GM12878 (cell line): ENCODE measurements around the gene IFITM5. TPM values are rescaled to one million over a fixed set of nuclear protein-coding genes. Genes with fewer than 3 reads are reported as not detected.

ENCODE experiments used
- ATAC-seq: fragments of 200-7000 bp; cut with Tn5 transposase; 3 replicates; pipeline ENCODE4 v1.9.1; 2020; ENCODE audit warnings: mild to moderate bottlenecking, moderate library complexity
- BruUV-seq: library from RNA; stranded (reverse); fragments of 400-500 nt; replicated peaks from 2 replicates; lab custom pipeline; 2021; lab: Mats Ljungman, UMichigan
- CTCF ChIA-PET: fragments of 300-600 bp; sonication (Branson Sonifier 250); formaldehyde crosslinking; extraction: SDS; loops from one replicate; lab custom pipeline; 2021; ENCODE audit warnings: inconsistent platforms; lab: Yijun Ruan, JAX
- POLR2A ChIA-PET: fragments of 350-600 bp; formaldehyde crosslinking; extraction: SDS; loops from one replicate; lab custom pipeline; 2021; ENCODE audit warnings: inconsistent platforms; lab: Charles Lee
- RAD21 ChIA-PET: fragments of 300-600 bp; sonication (Branson Sonifier 250); formaldehyde crosslinking; loops from one replicate; lab custom pipeline; 2023; ENCODE audit warnings: antibody characterized with exemption; ENCODE audit not compliant: unreplicated experiment; lab: Charles Lee
- SMC1A ChIA-PET: fragments of 300-600 bp; sonication (Branson Sonifier 250); formaldehyde crosslinking; loops from one replicate; lab custom pipeline; 2023; ENCODE audit not compliant: unreplicated experiment, uncharacterized antibody; lab: Charles Lee
- DNase-seq: peaks from one replicate; pipeline ENCODE4 v3.0.0-alpha.2; 2011; ENCODE audit warnings: low read depth, low spot score
- FAIRE-seq: peaks from 3 replicates; lab custom pipeline; 2011; peaks lifted over from hg19 to GRCh38; lab: Jason Lieb, UNC
- H2AFZ ChIP-seq: 2 replicates; pipeline ENCODE4 v1.6.0; 2011; ENCODE audit warnings: low read depth, low read length, control low read depth; ENCODE audit not compliant: control insufficient read depth
- H3K27ac ChIP-seq: 2 replicates; pipeline ENCODE4 v1.5.1; 2011; ENCODE audit warnings: control low read depth; ENCODE audit not compliant: control insufficient read depth, insufficient read depth
- H3K27me3 ChIP-seq, 2 experiments: replicated peaks in 1 of 2; 2 replicates each; pipeline versions ENCODE4 v1.6.0 to v1.6.1; 2011; ENCODE audit warnings: low read length in 1 of 2; ENCODE audit not compliant: control insufficient read depth in 2 of 2, insufficient read depth in 2 of 2
- H3K36me3 ChIP-seq, 2 experiments: 2 replicates each; pipeline ENCODE4 v1.5.1; 2011; ENCODE audit warnings: low read length in 1 of 2; ENCODE audit not compliant: control insufficient read depth in 2 of 2, insufficient read depth in 2 of 2
- H3K4me1 ChIP-seq: 2 replicates; pipeline ENCODE4 v1.6.1; 2011; ENCODE audit warnings: mild to moderate bottlenecking, low read length, moderate library complexity, mixed read lengths; ENCODE audit not compliant: control insufficient read depth, insufficient read depth
- H3K4me2 ChIP-seq: 2 replicates; pipeline ENCODE4 v1.6.0; 2011; ENCODE audit warnings: control low read depth; ENCODE audit not compliant: control insufficient read depth, insufficient read depth
- H3K4me3 ChIP-seq: fragments of 200-600 bp; sonication (generic); 2 replicates; pipeline ENCODE4 v1.5.1; 2016
- H3K79me2 ChIP-seq: 2 replicates; pipeline ENCODE4 v1.6.0; 2011; ENCODE audit warnings: low read length; ENCODE audit not compliant: control insufficient read depth, insufficient read depth
- H3K9ac ChIP-seq: 2 replicates; pipeline ENCODE4 v1.8.0; 2011; ENCODE audit warnings: low read length, control low read depth, mixed read lengths; ENCODE audit not compliant: control insufficient read depth, insufficient read depth
- H3K9me3 ChIP-seq: replicated peaks from 3 replicates; pipeline ENCODE4 v1.5.1; 2011; ENCODE audit warnings: mild to moderate bottlenecking, low read length; ENCODE audit not compliant: control insufficient read depth, insufficient read depth
- H4K20me1 ChIP-seq: 2 replicates; pipeline ENCODE4 v1.6.0; 2011; ENCODE audit not compliant: control insufficient read depth, insufficient read depth
- ASH2L ChIP-seq: fragments of 300-600, 200-600 bp; sonication (generic); IDR thresholded peaks from 2 replicates; pipeline ENCODE4 v1.6.1; 2017; ENCODE audit warnings: low read depth, mild to moderate bottlenecking, borderline replicate concordance
- ATF3 ChIP-seq: IDR thresholded peaks from 2 replicates; pipeline ENCODE4 v1.6.1; 2011; ENCODE audit warnings: low read depth, mild to moderate bottlenecking, low read length, moderate library complexity, borderline replicate concordance; ENCODE audit errors: extremely low read depth
- BHLHE40 ChIP-seq, 2 experiments: fragments of 450-650 bp in 1 of 2; IDR thresholded peaks; 2 replicates each; pipeline ENCODE4 v1.6.1; 2011 to 2017; ENCODE audit warnings: low read depth in 2 of 2, borderline replicate concordance in 1 of 2, improper control_type of control experiment in 1 of 2, low read length in 1 of 2, mild to moderate bottlenecking in 1 of 2
- CBFB ChIP-seq: IDR thresholded peaks from 2 replicates; pipeline ENCODE4 v1.6.1; 2016; ENCODE audit warnings: antibody characterized with exemption, low read depth
- DPF2 ChIP-seq: fragments of 450-650 bp; IDR thresholded peaks from 2 replicates; pipeline ENCODE4 v1.6.1; 2017; ENCODE audit warnings: mild to moderate bottlenecking
- JUNB ChIP-seq: IDR thresholded peaks from 2 replicates; pipeline ENCODE4 v1.6.1; 2016; ENCODE audit warnings: antibody characterized with exemption, mild to moderate bottlenecking
- MEF2A ChIP-seq: IDR thresholded peaks from 2 replicates; pipeline ENCODE4 v1.6.1; 2011; ENCODE audit warnings: low read depth, mild to moderate bottlenecking, low read length, moderate library complexity; ENCODE audit not compliant: insufficient read depth
- STAT1 ChIP-seq: fragments of 450-650 bp; conservative IDR thresholded peaks from 2 replicates; pipeline ENCODE4 v1.6.1; 2014; ENCODE audit warnings: antibody characterized with exemption, mild to moderate bottlenecking
- ZNF24 ChIP-seq: fragments of 450-650 bp; IDR thresholded peaks from 2 replicates; pipeline ENCODE4 v1.6.1; 2017; ENCODE audit warnings: antibody characterized with exemption, mild to moderate bottlenecking
- WGBS: methylation state at CpG from one replicate; pipeline ENCODE4 v1.1.6; 2016; ENCODE audit warnings: low lambda C conversion rate; ENCODE audit not compliant: insufficient replicate concordance, insufficient coverage; ENCODE audit errors: missing lambda C conversion rate; 5-methylcytosine and 5-hydroxymethylcytosine counted together
- in situ Hi-C: fragments of 300-500 bp; cut with MboI; formaldehyde crosslinking; loops from 9 replicates; pipeline ENCODE4 v1.14.3; 2018; ENCODE audit warnings: mixed read lengths
- intact Hi-C: fragments of 100-400 bp; cut with micrococcal nuclease; formaldehyde crosslinking; loops from one replicate; pipeline ENCODE4 v1.14.2; 2022; ENCODE audit not compliant: unreplicated experiment
- polyA plus RNA-seq, 11 experiments: library from polyadenylated mRNA; depleted of rRNA in 4 of 11; unstranded in 6 of 11; stranded (reverse) in 5 of 11; fragments of >200 nt; fragmentation: Nextera tagmentation in 4 of 11; fragmentation: Illumina TruSeq in 1 of 11; extraction: Ambion mirVana in 4 of 11; extraction: Trizol in 1 of 11; gene quantifications; 1 replicate in 1 of 11; 2 replicates in 10 of 11; pipeline versions ENCODE4 v1.2.1 to v1.2.3, GENCODE V29; 2011 to 2016; ENCODE audit warnings: inconsistent platforms in 2 of 11, missing spikeins in 2 of 11, low read depth in 1 of 11
- total RNA-seq, 4 experiments: library from RNA; depleted of rRNA in 3 of 4; stranded (reverse); fragments of >200 nt in 3 of 4; fragmentation: Illumina TruSeq in 1 of 4; extraction: Trizol in 1 of 4; gene quantifications; 2 replicates each; pipeline versions ENCODE4 v1.2.1 to v1.2.3, GENCODE V29; 2013 to 2021
- TF ChIP-seq, protein P1 (sequence below): fragments of 450-650 bp; IDR thresholded peaks from 2 replicates; pipeline ENCODE4 v1.6.1; 2017; ENCODE audit warnings: mild to moderate bottlenecking, moderate library complexity
- TF ChIP-seq, protein P2 (sequence below): fragments of 450-650 bp; IDR thresholded peaks from 2 replicates; pipeline ENCODE4 v1.6.1; 2017; ENCODE audit warnings: mild to moderate bottlenecking, low read depth, inconsistent platforms; ENCODE audit not compliant: poor library complexity, severe bottlenecking
- TF ChIP-seq, protein P3 (sequence below): fragments of 450-650 bp; IDR thresholded peaks from 2 replicates; pipeline ENCODE4 v1.6.1; 2017; ENCODE audit warnings: mild to moderate bottlenecking

The IFITM5 gene
- total and polyA plus RNA-seq, 10 of the 15 experiments (the other 5 are each of a cell fraction or from before 2014, with no cell fraction given) = not detected

GRCh38 chr11:330694-331357 is 31.5 kb upstream of the IFITM5 start:
- peaks cover 5% of the 10 kb centered on the region; the same call in 2 of the 3 replicates for H3K9me3 ChIP-seq
- H3K4me3 ChIP-seq = no peak overlapping the region
- H3K27ac ChIP-seq = peak overlapping the region; percentile 82
- peak; percentile 61 for ATAC-seq
- H3K4me2 ChIP-seq = peak overlapping the region; percentile 89
- peaks cover 48% of the 10 kb centered on the region for H3K4me1 ChIP-seq
- in situ Hi-C loops (no loop called here), intact Hi-C loops (loop anchor here (2.0 kb wide), 1 partner anchor 16 kb away; the partner anchor contains the start of gene IFITM1)
- H4K20me1 ChIP-seq = no peaks in the 10 kb centered on the region
- SMC1A ChIA-PET = interaction anchor here (1.1 to 4.5 kb wide), 10 partner anchors 9 to 25 kb away, joined by 3 to 44 read pairs (median 16); no protein-coding TSS in a partner anchor
- FAIRE-seq = no peak
- 5% methylated on average over 34 of the region's 34 CpGs for WGBS
- RAD21 ChIA-PET = interaction anchor here (0.5 to 5.2 kb wide), 11 partner anchors 10 to 65 kb away, joined by 3 to 68 read pairs (median 8); no protein-coding TSS in a partner anchor
- DNase-seq = no peak
- H3K79me2 ChIP-seq = peaks cover 4% of the 10 kb centered on the region
- H3K27me3 ChIP-seq = no peaks in the 10 kb centered on the region
- POLR2A ChIA-PET = interaction anchor here (0.5 to 6.0 kb wide), 12 partner anchors 9 to 125 kb away, joined by 3 to 86 read pairs (median 15); partner anchors contain the start of genes BET1L, IFITM1 and RIC8A
- no TSS peak for BruUV-seq
- no peaks in the 10 kb centered on the region for H3K36me3 ChIP-seq
- peak overlapping the region; percentile 24 for H2AFZ ChIP-seq
- CTCF ChIA-PET = interaction anchor here (0.8 to 5.4 kb wide), 10 partner anchors 9 to 119 kb away, joined by 3 to 43 read pairs (median 12); partner anchors contain the start of genes IFITM2 and PTDSS2
- H3K9ac ChIP-seq = peak overlapping the region; percentile 44; the same call in 1 of the 2 replicates
- no peak for TF ChIP-seq ZNF24
- no peak; the same call in 1 of the 2 replicates for TF ChIP-seq JUNB
- TF ChIP-seq ATF3 = no peak
- TF ChIP-seq, protein P1, sequence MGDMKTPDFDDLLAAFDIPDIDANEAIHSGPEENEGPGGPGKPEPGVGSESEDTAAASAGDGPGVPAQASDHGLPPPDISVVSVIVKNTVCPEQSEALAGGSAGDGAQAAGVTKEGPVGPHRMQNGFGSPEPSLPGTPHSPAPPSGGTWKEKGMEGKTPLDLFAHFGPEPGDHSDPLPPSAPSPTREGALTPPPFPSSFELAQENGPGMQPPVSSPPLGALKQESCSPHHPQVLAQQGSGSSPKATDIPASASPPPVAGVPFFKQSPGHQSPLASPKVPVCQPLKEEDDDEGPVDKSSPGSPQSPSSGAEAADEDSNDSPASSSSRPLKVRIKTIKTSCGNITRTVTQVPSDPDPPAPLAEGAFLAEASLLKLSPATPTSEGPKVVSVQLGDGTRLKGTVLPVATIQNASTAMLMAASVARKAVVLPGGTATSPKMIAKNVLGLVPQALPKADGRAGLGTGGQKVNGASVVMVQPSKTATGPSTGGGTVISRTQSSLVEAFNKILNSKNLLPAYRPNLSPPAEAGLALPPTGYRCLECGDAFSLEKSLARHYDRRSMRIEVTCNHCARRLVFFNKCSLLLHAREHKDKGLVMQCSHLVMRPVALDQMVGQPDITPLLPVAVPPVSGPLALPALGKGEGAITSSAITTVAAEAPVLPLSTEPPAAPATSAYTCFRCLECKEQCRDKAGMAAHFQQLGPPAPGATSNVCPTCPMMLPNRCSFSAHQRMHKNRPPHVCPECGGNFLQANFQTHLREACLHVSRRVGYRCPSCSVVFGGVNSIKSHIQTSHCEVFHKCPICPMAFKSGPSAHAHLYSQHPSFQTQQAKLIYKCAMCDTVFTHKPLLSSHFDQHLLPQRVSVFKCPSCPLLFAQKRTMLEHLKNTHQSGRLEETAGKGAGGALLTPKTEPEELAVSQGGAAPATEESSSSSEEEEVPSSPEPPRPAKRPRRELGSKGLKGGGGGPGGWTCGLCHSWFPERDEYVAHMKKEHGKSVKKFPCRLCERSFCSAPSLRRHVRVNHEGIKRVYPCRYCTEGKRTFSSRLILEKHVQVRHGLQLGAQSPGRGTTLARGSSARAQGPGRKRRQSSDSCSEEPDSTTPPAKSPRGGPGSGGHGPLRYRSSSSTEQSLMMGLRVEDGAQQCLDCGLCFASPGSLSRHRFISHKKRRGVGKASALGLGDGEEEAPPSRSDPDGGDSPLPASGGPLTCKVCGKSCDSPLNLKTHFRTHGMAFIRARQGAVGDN = 0 out of 2 replicates have a peak, but pooled peaks have one; percentile 6
- peak; percentile 85 for TF ChIP-seq CBFB
- TF ChIP-seq, protein P2, sequence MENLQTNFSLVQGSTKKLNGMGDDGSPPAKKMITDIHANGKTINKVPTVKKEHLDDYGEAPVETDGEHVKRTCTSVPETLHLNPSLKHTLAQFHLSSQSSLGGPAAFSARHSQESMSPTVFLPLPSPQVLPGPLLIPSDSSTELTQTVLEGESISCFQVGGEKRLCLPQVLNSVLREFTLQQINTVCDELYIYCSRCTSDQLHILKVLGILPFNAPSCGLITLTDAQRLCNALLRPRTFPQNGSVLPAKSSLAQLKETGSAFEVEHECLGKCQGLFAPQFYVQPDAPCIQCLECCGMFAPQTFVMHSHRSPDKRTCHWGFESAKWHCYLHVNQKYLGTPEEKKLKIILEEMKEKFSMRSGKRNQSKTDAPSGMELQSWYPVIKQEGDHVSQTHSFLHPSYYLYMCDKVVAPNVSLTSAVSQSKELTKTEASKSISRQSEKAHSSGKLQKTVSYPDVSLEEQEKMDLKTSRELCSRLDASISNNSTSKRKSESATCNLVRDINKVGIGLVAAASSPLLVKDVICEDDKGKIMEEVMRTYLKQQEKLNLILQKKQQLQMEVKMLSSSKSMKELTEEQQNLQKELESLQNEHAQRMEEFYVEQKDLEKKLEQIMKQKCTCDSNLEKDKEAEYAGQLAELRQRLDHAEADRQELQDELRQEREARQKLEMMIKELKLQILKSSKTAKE = peak; percentile 51
- TF ChIP-seq, protein P3, sequence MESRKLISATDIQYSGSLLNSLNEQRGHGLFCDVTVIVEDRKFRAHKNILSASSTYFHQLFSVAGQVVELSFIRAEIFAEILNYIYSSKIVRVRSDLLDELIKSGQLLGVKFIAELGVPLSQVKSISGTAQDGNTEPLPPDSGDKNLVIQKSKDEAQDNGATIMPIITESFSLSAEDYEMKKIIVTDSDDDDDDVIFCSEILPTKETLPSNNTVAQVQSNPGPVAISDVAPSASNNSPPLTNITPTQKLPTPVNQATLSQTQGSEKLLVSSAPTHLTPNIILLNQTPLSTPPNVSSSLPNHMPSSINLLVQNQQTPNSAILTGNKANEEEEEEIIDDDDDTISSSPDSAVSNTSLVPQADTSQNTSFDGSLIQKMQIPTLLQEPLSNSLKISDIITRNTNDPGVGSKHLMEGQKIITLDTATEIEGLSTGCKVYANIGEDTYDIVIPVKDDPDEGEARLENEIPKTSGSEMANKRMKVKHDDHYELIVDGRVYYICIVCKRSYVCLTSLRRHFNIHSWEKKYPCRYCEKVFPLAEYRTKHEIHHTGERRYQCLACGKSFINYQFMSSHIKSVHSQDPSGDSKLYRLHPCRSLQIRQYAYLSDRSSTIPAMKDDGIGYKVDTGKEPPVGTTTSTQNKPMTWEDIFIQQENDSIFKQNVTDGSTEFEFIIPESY = no peak
- 0 out of 2 replicates have a peak, but pooled peaks have one; percentile 35 for TF ChIP-seq MEF2A
- peak; percentile 96 for TF ChIP-seq DPF2
- no peak for TF ChIP-seq STAT1
- TF ChIP-seq BHLHE40 (IDR thresholded peaks at IDR 0.05; ENCODE audit: borderline replicate concordance in 1 of 2, low read depth in 2 of 2, low read length in 1 of 2) = peak; percentile 72 to 87
- 0 out of 2 replicates have a peak, but pooled peaks have one; percentile 22 for TF ChIP-seq ASH2L
